GM18868 (cell line): ENCODE results near the gene PRSS56.
"Not testable (repeated sequence)": the region's sequence is repeated elsewhere in the genome, so short reads cannot be mapped to it uniquely, and the experiment has no call there.

ENCODE experiments used
- ATAC-seq: cut with Tn5 transposase; IDR thresholded peaks from one replicate; pipeline ENCODE4 v1.9.1; 2021; ENCODE audit warnings: mild to moderate bottlenecking, moderate library complexity; ENCODE audit not compliant: unreplicated experiment

The PRSS56 gene

GRCh38 chr2:232524771-232525170, 4.6 kb downstream of the PRSS56 start:
- no peak for ATAC-seq

GRCh38 chr2:232525199-232525598, 5.0 kb downstream of the PRSS56 start:
- no peak for ATAC-seq

- no peak for ATAC-seq
These were observed 5.7 kb downstream of the PRSS56 start, which contains the start of gene CHRND for GRCh38 chr2:232525791-232526371. Gene CHRND (plus strand): TSS chr2:232526160. CDS start chr2:232526216, 56 bp downstream.

- no peak for ATAC-seq
These were observed 6.3 kb downstream of the PRSS56 start for GRCh38 chr2:232526372-232526941.

- no peak for ATAC-seq
These were observed 7.8 kb downstream of the PRSS56 start for GRCh38 chr2:232527905-232528470.

GRCh38 chr2:232528746-232529460, 8.7 kb downstream of the PRSS56 start:
- ATAC-seq, result no peak

- ATAC-seq, result no peak
These were observed 9.8 kb downstream of the PRSS56 start for GRCh38 chr2:232529806-232530547.

GRCh38 chr2:232530626-232531260, 10.6 kb downstream of the PRSS56 start:
- ATAC-seq, result no peak

GRCh38 chr2:232532419-232532818, 12.2 kb downstream of the PRSS56 start:
- no peak for ATAC-seq

GRCh38 chr2:232532821-232533220, 12.6 kb downstream of the PRSS56 start:
- ATAC-seq, result not testable (repeated sequence)

GRCh38 chr2:232533944-232534710, 13.9 kb downstream of the PRSS56 start:
- ATAC-seq, result no peak

- ATAC-seq, result no peak
These were observed 14.9 kb downstream of the PRSS56 start for GRCh38 chr2:232534940-232535651.

GRCh38 chr2:232535761-232536530, 15.8 kb downstream of the PRSS56 start:
- ATAC-seq, result no peak

GRCh38 chr2:232537079-232537478, 16.9 kb downstream of the PRSS56 start:
- no peak for ATAC-seq

GRCh38 chr2:232537499-232537898, 17.3 kb downstream of the PRSS56 start:
- ATAC-seq, result no peak

- ATAC-seq, result no peak
These were observed 18.5 kb downstream of the PRSS56 start for GRCh38 chr2:232538671-232539070.

GRCh38 chr2:232539298-232540231, 19.4 kb downstream of the PRSS56 start, which contains the start of gene CHRNG:
Gene CHRNG (plus strand): TSS chr2:232539692. CDS start chr2:232539748, 56 bp downstream.
- no peak for ATAC-seq
